CD4-positive, alpha-beta T cell (primary cell): Measurements from ENCODE around the gene MAP2K2. TPM values are rescaled to one million over a fixed set of nuclear protein-coding genes. Genes with fewer than 3 reads are reported as not detected.

Experiments used
- ATAC-seq: fragments of 200-7000 bp; cut with Tn5 transposase; one replicate; pipeline ENCODE4 v1.10.0; 2022; ENCODE audit warnings: mild to moderate bottlenecking; ENCODE audit not compliant: poor library complexity
- CTCF ChIA-PET: fragments of 350-600 bp; sonication (Branson Sonifier 250); formaldehyde crosslinking; loops from one replicate; lab custom pipeline; 2021; ENCODE audit warnings: antibody characterized with exemption, inconsistent platforms; lab: Charles Lee
- POLR2A ChIA-PET: fragments of 350-600 bp; sonication (Branson Sonifier 250); formaldehyde crosslinking; loops from one replicate; lab custom pipeline; 2021; ENCODE audit warnings: antibody characterized with exemption, inconsistent platforms; lab: Charles Lee
- DNase-seq, 14 experiments: peaks; one replicate each; pipeline ENCODE4 v3.0.0-alpha.2; 2013 to 2020; ENCODE audit warnings: mixed read lengths in 2 of 14
- H3K27ac ChIP-seq, 2 donors: one replicate each; pipeline versions ENCODE4 v1.5.1 to v1.7.0; 2013; ENCODE audit warnings: low read length in 2 of 2, low read depth in 1 of 2, mild to moderate bottlenecking in 1 of 2
- H3K27me3 ChIP-seq, 2 experiments: 1 replicate in 1 of 2; 2 replicates in 1 of 2; pipeline versions ENCODE4 v1.6.1 to v1.7.0; 2013; ENCODE audit warnings: low read length in 2 of 2, control low read depth in 1 of 2, mild to moderate bottlenecking in 1 of 2, moderate library complexity in 1 of 2; ENCODE audit not compliant: insufficient read depth in 2 of 2, control insufficient read depth in 1 of 2
- H3K36me3 ChIP-seq: one replicate; pipeline ENCODE4 v1.6.1; 2013; ENCODE audit warnings: low read length, control low read depth; ENCODE audit not compliant: insufficient read depth
- H3K4me1 ChIP-seq: one replicate; pipeline ENCODE4 v1.6.1; 2013; ENCODE audit warnings: low read length, control low read depth; ENCODE audit not compliant: insufficient read depth
- H3K4me3 ChIP-seq: one replicate; pipeline ENCODE4 v1.5.1; 2013; ENCODE audit warnings: mild to moderate bottlenecking, low read length, moderate library complexity
- H3K9me3 ChIP-seq, 2 experiments: 1 replicate in 1 of 2; 2 replicates in 1 of 2; pipeline versions ENCODE4 v1.6.1 to v1.7.0; 2013; ENCODE audit warnings: low read length in 2 of 2, mild to moderate bottlenecking in 2 of 2, control low read depth in 1 of 2, moderate library complexity in 1 of 2; ENCODE audit not compliant: control insufficient read depth in 1 of 2, insufficient read depth in 1 of 2
- H3K27ac Mint-ChIP-seq: one replicate; pipeline ENCODE4 v1.8.0; 2020; ENCODE audit warnings: mixed read lengths
- H3K27me3 Mint-ChIP-seq: one replicate; pipeline ENCODE4 v1.8.0; 2021; ENCODE audit warnings: mixed read lengths
- H3K36me3 Mint-ChIP-seq: one replicate; pipeline ENCODE4 v1.8.0; 2021; ENCODE audit warnings: low read depth, mixed read lengths
- H3K4me1 Mint-ChIP-seq: one replicate; pipeline ENCODE4 v1.8.0; 2021; ENCODE audit warnings: low read depth, mixed read lengths
- H3K4me3 Mint-ChIP-seq: one replicate; pipeline ENCODE4 v1.8.0; 2020; ENCODE audit warnings: mild to moderate bottlenecking, mixed read lengths
- H3K9me3 Mint-ChIP-seq: one replicate; pipeline ENCODE4 v1.8.0; 2020; ENCODE audit warnings: mixed read lengths
- intact Hi-C, 2 experiments: fragments of 100-400 bp; cut with DNase I in 1 of 2; cut with micrococcal nuclease in 1 of 2; formaldehyde crosslinking; loops; one replicate each; pipeline versions ENCODE4 v1.15.1 to v1.9.0; 2023 to 2025; cut with DNase I, micrococcal nuclease
- total RNA-seq, 174 experiments: library from RNA in 2 of 174; stranded (reverse) in 2 of 174; gene quantifications; one replicate each; pipeline ENCODE4 v1.2.3 and lab custom pipeline; 2021 to 2026
- TF ChIP-seq, protein P1 (sequence below): fragments of 200-600 bp; IDR thresholded peaks from one replicate; pipeline ENCODE4 v1.8.0; 2022; ENCODE audit warnings: antibody characterized with exemption, mild to moderate bottlenecking

Gene MAP2K2
- total RNA-seq, 2 experiments from 2014 or later = 72.7 to 77.6 TPM

DNA sequence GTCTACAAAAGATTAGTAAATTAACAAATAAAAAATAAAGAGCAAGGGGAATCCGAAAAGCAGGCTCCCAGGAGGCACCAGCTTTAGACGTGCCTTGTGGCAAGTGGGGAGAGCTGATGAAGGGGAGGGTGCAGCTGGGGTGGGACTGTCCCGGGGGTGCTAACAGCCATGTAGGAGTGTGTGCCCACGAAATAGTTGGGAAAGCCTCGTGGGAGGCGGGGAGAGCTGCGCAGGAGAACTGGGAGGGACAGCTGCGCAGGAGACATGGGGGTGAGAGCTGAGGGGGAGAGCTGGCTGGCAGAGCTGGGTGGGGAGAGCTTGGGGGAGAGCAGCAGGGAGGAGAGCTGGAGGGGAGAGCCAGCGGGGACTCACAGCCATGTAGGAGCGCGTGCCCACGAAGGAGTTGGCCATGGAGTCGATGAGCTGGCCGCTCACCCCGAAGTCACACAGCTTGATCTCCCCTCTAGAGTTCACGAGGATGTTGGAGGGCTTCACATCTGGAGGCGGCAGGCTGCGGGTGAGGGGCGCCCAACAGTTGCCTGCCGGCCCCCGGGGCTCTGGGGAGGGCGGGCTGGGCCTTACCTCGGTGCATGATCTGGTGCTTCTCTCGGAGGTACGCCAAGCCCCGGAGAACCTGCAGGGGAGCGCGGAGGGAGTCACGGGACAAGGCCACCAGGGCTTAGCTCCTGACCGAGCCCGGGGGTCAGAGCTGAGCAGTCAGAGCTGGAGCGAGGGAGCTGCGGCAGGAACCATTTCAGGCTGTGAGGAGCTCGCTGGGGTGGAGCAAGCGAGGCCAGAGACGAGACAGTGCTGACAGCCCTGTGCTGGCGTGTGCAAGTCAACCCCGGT, 23.1 kb downstream of the MAP2K2 start:
- peaks cover 17% of the 10 kb centered on the region for H3K4me1 Mint-ChIP-seq
- no peak overlapping the region for H3K4me3 ChIP-seq
- H3K4me3 Mint-ChIP-seq = no peak overlapping the region
- H3K27ac ChIP-seq = no peak overlapping the region
- ChIA-PET CTCF (no interaction called here), POLR2A (interaction anchor here (0.6 kb wide), 1 partner anchor 300 kb away, joined by 3 read pairs; the partner anchor contains the start of gene SH3GL1)
- H3K36me3 ChIP-seq = peaks cover 45% of the 10 kb centered on the region
- no peaks in the 10 kb centered on the region for H3K9me3 Mint-ChIP-seq
- peaks cover 38% of the 10 kb centered on the region for H3K4me1 ChIP-seq
- H3K27ac Mint-ChIP-seq = no peak overlapping the region
- no peaks in the 10 kb centered on the region for H3K9me3 ChIP-seq
- H3K36me3 Mint-ChIP-seq = peaks cover 38% of the 10 kb centered on the region
- ATAC-seq (no peak), DNase-seq (no peak)
- H3K27me3 Mint-ChIP-seq = no peaks in the 10 kb centered on the region
- TF ChIP-seq, protein P1, sequence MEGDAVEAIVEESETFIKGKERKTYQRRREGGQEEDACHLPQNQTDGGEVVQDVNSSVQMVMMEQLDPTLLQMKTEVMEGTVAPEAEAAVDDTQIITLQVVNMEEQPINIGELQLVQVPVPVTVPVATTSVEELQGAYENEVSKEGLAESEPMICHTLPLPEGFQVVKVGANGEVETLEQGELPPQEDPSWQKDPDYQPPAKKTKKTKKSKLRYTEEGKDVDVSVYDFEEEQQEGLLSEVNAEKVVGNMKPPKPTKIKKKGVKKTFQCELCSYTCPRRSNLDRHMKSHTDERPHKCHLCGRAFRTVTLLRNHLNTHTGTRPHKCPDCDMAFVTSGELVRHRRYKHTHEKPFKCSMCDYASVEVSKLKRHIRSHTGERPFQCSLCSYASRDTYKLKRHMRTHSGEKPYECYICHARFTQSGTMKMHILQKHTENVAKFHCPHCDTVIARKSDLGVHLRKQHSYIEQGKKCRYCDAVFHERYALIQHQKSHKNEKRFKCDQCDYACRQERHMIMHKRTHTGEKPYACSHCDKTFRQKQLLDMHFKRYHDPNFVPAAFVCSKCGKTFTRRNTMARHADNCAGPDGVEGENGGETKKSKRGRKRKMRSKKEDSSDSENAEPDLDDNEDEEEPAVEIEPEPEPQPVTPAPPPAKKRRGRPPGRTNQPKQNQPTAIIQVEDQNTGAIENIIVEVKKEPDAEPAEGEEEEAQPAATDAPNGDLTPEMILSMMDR = no peak
- no peaks in the 10 kb centered on the region for H3K27me3 ChIP-seq
- intact Hi-C loops = loop anchor here in 1 of 2 experiments (10.0 kb wide), 1 partner anchor 116 kb away; the partner anchor contains the start of gene EEF2

DNA sequence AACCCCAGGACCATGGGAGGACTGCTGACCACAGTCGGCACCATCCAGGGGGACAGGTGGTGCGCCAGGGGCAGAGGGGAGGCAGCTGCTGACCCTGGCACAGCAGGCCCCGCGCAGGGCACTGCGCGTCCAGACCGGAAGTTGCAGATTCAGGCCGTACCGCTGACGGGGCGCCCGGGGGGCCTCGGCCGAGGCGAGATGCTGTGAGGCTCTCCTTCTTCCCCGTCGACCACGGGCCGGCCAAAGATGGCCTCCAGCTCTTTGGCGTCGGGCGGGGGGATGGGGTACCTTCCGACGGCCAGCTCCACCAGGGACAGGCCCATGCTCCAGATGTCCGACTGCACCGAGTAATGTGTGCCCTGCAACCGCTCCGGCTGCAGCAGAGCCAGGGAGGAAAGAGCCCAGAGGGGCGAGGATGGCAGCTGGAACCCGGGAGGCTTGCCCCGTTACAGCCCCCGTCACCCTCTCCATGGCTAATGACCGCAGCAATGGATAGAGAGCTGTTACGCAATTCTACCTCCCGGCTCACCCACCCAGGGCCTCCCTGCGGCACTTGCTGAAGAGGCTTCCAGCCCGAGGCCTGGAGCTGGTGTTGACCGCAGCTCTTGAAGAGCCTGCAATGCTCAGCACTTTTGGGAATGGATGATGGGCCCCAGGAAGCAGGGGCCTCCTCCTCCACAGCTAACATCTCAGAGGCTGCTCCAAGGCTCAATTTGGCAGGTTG, 24.7 kb downstream of the MAP2K2 start:
- H3K27ac Mint-ChIP-seq = no peak overlapping the region
- Histone ChIP-seq H3K27me3 (no peaks in the 10 kb centered on the region), H3K4me3 (no peak overlapping the region), H3K9me3 (no peaks in the 10 kb centered on the region), H3K36me3 (peaks cover 46% of the 10 kb centered on the region), H3K4me1 (peaks cover 21% of the 10 kb centered on the region), H3K27ac (no peak overlapping the region)
- H3K36me3 Mint-ChIP-seq = peaks cover 24% of the 10 kb centered on the region
- intact Hi-C loops = no loop called here
- CTCF ChIA-PET = no interaction called here
- DNase-seq (no peak), ATAC-seq (no peak)
- no peaks in the 10 kb centered on the region for H3K9me3 Mint-ChIP-seq
- POLR2A ChIA-PET = interaction anchor here (1.0 to 1.5 kb wide), 2 partner anchors 10 to 22 kb away, joined by 3 to 4 read pairs; no protein-coding TSS in a partner anchor
- H3K4me1 Mint-ChIP-seq = peaks cover under 1% of the 10 kb centered on the region
- H3K27me3 Mint-ChIP-seq = no peaks in the 10 kb centered on the region
- TF ChIP-seq, protein P1 = no peak
- no peak overlapping the region for H3K4me3 Mint-ChIP-seq

DNA sequence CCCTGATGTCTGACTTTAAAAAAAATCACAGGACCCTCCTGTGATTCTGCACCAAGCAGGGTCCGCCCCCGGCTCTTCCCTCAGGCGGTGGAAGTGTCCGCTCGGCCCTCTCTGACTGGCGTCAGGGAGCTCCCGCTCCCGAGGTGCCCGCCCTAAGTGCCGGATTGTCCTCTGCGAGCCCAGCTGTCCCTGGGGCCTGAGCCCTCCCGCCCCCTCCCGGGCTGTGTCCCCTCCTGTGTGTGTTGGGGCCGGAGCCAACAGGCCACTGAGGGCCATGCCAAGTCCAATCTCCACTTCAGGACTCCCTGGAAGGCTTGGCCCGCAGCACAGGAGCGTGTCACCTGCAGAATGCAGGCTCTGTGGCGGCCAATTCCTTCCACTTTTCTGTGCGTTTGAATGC, 25.4 kb downstream of the MAP2K2 start:
- Mint-ChIP-seq H3K9me3 (no peaks in the 10 kb centered on the region), H3K27me3 (no peaks in the 10 kb centered on the region), H3K4me3 (no peak overlapping the region), H3K27ac (no peak overlapping the region), H3K4me1 (no peaks in the 10 kb centered on the region), H3K36me3 (peaks cover 28% of the 10 kb centered on the region)
- TF ChIP-seq, protein P1 = no peak
- Histone ChIP-seq H3K27me3 (no peaks in the 10 kb centered on the region), H3K27ac (no peak overlapping the region), H3K4me3 (no peak overlapping the region), H3K4me1 (peaks cover 14% of the 10 kb centered on the region), H3K9me3 (no peaks in the 10 kb centered on the region), H3K36me3 (peaks cover 53% of the 10 kb centered on the region)
- POLR2A ChIA-PET = interaction anchor here (1.0 to 1.5 kb wide), 2 partner anchors 9 to 21 kb away, joined by 3 to 4 read pairs; no protein-coding TSS in a partner anchor
- no peak for ATAC-seq
- CTCF ChIA-PET = no interaction called here
- intact Hi-C loops = no loop called here
- no peak for DNase-seq
